DOHH2 (cell line): Measurements from ENCODE around the gene ATXN7.

Source experiments
- EZH2phosphoT487 ChIP-seq: fragments of 200-600 bp; sonication (generic); IDR thresholded peaks from 2 replicates; pipeline ENCODE4 v1.6.1; 2017; ENCODE audit warnings: borderline replicate concordance, mild to moderate bottlenecking, antibody characterized with exemption, low read length, moderate library complexity, mixed read lengths
- TF ChIP-seq, protein P1 (sequence below): fragments of 200-600 bp; sonication (generic); IDR thresholded peaks from one replicate; pipeline ENCODE4 v1.5.1; 2014; ENCODE audit warnings: antibody characterized with exemption, mild to moderate bottlenecking, low read depth, low read length; ENCODE audit not compliant: poor library complexity, severe bottlenecking

DNA sequence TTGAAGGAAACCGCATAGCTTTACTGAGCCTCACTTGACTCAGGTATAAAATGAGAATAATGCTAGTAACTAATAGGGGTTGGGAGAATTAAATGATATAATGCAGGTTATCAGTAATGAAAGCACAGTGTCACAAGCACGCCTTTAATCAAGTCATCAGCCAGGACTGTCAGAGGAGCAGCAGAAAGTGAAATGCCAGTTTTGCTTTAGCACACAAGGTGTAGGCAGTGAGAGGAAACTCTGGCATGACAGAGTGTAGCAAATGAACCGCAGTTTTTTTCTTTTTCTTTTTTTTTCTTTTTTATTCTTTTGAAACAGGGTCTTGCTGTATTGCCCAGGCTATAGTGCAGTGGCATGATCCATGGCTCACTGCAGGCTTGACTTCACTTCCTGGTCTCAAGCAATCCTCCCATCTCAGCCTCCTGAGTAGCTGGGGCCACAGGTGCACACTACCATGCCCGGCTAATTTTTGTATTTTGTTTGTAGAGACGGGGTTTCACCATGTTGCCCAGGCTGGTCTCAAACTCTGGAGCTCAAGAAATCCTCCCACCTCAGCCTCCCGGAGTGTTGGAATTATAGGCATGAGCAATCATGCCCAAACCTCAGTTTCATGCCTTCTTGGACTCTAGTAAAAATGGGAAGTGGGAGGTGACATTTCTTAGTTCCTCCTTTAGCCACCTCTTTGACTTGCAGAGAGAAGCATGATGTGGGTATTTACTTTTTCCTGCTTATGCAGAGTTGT is 58.2 kb downstream of the ATXN7 start:
- TF ChIP-seq, protein P1, sequence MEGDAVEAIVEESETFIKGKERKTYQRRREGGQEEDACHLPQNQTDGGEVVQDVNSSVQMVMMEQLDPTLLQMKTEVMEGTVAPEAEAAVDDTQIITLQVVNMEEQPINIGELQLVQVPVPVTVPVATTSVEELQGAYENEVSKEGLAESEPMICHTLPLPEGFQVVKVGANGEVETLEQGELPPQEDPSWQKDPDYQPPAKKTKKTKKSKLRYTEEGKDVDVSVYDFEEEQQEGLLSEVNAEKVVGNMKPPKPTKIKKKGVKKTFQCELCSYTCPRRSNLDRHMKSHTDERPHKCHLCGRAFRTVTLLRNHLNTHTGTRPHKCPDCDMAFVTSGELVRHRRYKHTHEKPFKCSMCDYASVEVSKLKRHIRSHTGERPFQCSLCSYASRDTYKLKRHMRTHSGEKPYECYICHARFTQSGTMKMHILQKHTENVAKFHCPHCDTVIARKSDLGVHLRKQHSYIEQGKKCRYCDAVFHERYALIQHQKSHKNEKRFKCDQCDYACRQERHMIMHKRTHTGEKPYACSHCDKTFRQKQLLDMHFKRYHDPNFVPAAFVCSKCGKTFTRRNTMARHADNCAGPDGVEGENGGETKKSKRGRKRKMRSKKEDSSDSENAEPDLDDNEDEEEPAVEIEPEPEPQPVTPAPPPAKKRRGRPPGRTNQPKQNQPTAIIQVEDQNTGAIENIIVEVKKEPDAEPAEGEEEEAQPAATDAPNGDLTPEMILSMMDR, result no peak
- TF ChIP-seq EZH2phosphoT487, result no peak
